ENCODE data around the gene YEATS4. TPM values are rescaled to one million over a fixed set of nuclear protein-coding genes. Genes with fewer than 3 reads are reported as not detected.

The YEATS4 gene
- total RNA-seq, 2 donors from 2014 or later, result 16.4 to 18.2 TPM

GRCh38 chr12:69425417-69425816 lies 65.9 kb downstream of the YEATS4 start:
- no peaks in the 10 kb centered on the region for H3K9me3 ChIP-seq
- no peak overlapping the region for H3K4me3 ChIP-seq
- no peaks in the 10 kb centered on the region for H3K4me1 ChIP-seq
- TF ChIP-seq, protein P1, sequence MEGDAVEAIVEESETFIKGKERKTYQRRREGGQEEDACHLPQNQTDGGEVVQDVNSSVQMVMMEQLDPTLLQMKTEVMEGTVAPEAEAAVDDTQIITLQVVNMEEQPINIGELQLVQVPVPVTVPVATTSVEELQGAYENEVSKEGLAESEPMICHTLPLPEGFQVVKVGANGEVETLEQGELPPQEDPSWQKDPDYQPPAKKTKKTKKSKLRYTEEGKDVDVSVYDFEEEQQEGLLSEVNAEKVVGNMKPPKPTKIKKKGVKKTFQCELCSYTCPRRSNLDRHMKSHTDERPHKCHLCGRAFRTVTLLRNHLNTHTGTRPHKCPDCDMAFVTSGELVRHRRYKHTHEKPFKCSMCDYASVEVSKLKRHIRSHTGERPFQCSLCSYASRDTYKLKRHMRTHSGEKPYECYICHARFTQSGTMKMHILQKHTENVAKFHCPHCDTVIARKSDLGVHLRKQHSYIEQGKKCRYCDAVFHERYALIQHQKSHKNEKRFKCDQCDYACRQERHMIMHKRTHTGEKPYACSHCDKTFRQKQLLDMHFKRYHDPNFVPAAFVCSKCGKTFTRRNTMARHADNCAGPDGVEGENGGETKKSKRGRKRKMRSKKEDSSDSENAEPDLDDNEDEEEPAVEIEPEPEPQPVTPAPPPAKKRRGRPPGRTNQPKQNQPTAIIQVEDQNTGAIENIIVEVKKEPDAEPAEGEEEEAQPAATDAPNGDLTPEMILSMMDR (IDR thresholded peaks at IDR 0.05), result no peak
- intact Hi-C loops (cut with DNase I), result no loop called here
- no peak overlapping the region for H3K9ac ChIP-seq (ENCODE audit: low read depth in 2 of 2, low read length in 2 of 2)
- DNase-seq, result no peak
- no peak overlapping the region for H3K27ac ChIP-seq
- H3K36me3 ChIP-seq, result no peaks in the 10 kb centered on the region
- H3K27me3 ChIP-seq, result no peaks in the 10 kb centered on the region

DNA sequence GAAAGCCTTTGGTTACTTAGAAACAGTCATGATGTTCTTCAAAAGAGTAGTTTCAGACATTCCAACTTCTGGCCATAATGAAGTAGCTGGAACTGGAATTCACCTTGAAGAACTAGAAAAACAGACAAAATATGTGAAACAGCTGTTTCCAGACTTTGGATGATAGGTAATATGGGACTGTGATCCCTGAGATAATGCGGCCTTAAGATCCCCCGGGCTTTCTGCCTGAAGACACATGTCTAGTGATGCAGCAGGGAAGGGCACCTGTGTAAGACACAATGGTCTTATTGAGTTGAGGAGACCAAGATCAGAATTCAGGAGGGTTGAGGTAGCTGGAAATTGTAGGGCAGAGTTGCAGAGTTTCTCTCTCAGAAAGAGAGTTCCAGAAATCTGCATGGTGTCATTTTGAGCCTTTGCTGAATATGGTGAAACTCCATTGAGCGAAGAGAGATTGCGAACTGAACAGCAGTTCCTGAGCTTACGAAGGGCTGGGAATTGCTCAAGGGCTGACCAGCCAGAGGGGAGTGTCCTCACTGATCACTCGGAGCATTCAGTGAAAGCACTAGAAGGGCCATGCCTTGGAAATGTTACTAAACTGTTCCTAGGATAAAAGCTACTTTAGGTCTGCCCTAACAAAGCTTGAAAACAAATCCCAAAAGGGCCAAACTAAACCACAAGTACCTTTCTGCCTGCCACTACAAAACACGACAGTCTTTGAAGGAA lies 69.0 kb downstream of the YEATS4 start:
- intact Hi-C loops (cut with DNase I), result no loop called here
- no peaks in the 10 kb centered on the region for H3K9me3 ChIP-seq
- no peaks in the 10 kb centered on the region for H3K27me3 ChIP-seq
- no peaks in the 10 kb centered on the region for H3K4me1 ChIP-seq
- TF ChIP-seq, protein P1 (IDR thresholded peaks at IDR 0.05), result no peak
- no peak overlapping the region for H3K4me3 ChIP-seq
- no peaks in the 10 kb centered on the region for H3K36me3 ChIP-seq
- DNase-seq, result no peak
- no peak overlapping the region for H3K9ac ChIP-seq (ENCODE audit: low read depth in 2 of 2, low read length in 2 of 2)
- no peak overlapping the region for H3K27ac ChIP-seq

DNA sequence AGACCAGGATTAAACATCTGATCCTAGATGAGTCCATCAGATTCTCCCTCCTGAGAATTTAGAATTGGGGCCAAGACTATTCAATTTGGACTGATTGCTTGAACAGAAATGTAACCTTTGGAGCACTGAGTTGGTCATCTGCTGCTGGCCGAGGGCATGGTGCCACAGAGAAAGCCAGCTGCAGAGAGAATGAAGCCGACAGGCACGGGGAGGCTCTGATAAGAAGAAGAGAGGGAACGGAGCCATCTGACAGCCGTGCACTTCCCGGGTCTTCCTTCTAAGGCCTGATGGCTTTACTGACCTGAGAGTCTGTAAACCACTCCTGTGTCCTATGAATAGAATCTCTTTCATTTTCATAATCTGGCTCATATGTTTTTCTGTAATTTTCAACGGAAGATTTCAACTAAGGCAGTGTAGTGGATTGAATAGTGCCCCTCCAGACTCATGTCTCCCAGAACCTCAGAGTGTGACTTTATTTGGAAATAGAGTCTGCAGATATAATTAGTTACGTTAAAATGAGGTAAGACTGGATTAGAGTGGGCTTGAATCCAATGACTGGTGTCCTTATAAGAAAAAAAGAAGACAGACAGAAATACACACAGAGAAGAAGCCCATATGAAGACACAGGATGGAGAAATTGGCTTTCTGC lies 71.5 kb downstream of the YEATS4 start:
- Histone ChIP-seq H3K27ac (no peak overlapping the region), H3K4me3 (no peak overlapping the region), H3K36me3 (no peaks in the 10 kb centered on the region), H3K4me1 (no peaks in the 10 kb centered on the region), H3K9me3 (no peaks in the 10 kb centered on the region), H3K27me3 (no peaks in the 10 kb centered on the region), H3K9ac (ENCODE audit: low read depth in 2 of 2, low read length in 2 of 2) (no peak overlapping the region)
- DNase-seq, result no peak
- intact Hi-C loops (cut with DNase I), result no loop called here
- TF ChIP-seq, protein P1 (IDR thresholded peaks at IDR 0.05), result no peak

- no peak overlapping the region for H3K27ac ChIP-seq
- no peak overlapping the region for H3K4me3 ChIP-seq
- intact Hi-C loops (cut with DNase I), result no loop called here
- H3K27me3 ChIP-seq, result no peaks in the 10 kb centered on the region
- H3K4me1 ChIP-seq, result no peaks in the 10 kb centered on the region
- no peaks in the 10 kb centered on the region for H3K36me3 ChIP-seq
- DNase-seq, result no peak
- H3K9ac ChIP-seq (ENCODE audit: low read depth in 2 of 2, low read length in 2 of 2), result no peak overlapping the region
- H3K9me3 ChIP-seq, result no peaks in the 10 kb centered on the region
- TF ChIP-seq, protein P1 (IDR thresholded peaks at IDR 0.05), result no peak
Measured at GRCh38 chr12:69431591-69432222, 72.2 kb downstream of the YEATS4 start.

GRCh38 chr12:69433653-69434052 lies 74.1 kb downstream of the YEATS4 start:
- no peak overlapping the region for H3K4me3 ChIP-seq
- TF ChIP-seq, protein P1 (IDR thresholded peaks at IDR 0.05), result no peak
- H3K27ac ChIP-seq, result no peak overlapping the region
- no peak for DNase-seq
- intact Hi-C loops (cut with DNase I), result no loop called here
- no peaks in the 10 kb centered on the region for H3K4me1 ChIP-seq
- H3K9ac ChIP-seq (ENCODE audit: low read depth in 2 of 2, low read length in 2 of 2), result no peak overlapping the region
- H3K27me3 ChIP-seq, result no peaks in the 10 kb centered on the region
- no peaks in the 10 kb centered on the region for H3K9me3 ChIP-seq
- H3K36me3 ChIP-seq, result no peaks in the 10 kb centered on the region
